Effector CD4-positive, alpha-beta T cell (primary cell): ENCODE data around the gene DUS2.
"Not testable (repeated sequence)": the region's sequence is repeated elsewhere in the genome, so short reads cannot be mapped to it uniquely, and the experiment has no call there.

ENCODE experiments used
- DNase-seq: peaks from one replicate; pipeline ENCODE4 v3.0.0-alpha.2; 2020

Gene DUS2

GRCh38 chr16:68078701-68079375 lies 55.8 kb downstream of the DUS2 start:
- no peak for DNase-seq

- no peak for DNase-seq
Measured at GRCh38 chr16:68079376-68079625, 56.2 kb downstream of the DUS2 start.

- peak; percentile 51 for DNase-seq
Measured at GRCh38 chr16:68079626-68080344, 56.7 kb downstream of the DUS2 start.

- no peak for DNase-seq
Measured at GRCh38 chr16:68081861-68082628, 59.0 kb downstream of the DUS2 start.

DNA sequence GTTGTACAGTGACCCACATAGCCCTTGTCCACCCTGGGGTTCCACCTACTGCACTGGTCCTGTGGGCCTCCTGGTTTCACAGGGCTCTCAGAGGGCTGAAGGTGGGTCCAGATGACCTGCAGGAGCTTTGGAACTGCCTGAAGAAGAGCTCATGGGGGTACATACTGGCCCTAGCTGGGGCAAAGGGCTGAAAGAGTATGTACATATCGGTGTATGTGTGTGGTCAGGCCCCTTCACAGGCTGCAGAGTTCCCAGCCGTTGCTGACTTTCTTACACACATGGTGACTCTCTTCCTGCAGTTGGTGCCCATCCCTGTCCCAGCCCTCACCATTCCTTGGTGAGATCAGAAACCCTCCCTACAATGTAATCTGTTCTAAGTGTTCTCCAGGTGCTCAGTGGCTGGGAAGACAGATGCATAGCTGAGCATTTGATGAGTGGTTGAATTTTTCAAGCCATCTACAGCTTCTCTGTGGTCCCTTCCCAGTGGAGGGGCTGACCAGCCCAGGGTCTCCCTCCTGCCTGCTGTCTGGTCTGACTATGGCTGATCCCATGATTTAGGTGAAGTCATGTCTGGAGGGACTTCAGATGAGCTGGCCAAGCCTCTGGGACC lies 59.6 kb downstream of the DUS2 start:
- DNase-seq: no peak

- DNase-seq: no peak
Measured at GRCh38 chr16:68083239-68083781, 60.2 kb downstream of the DUS2 start.

DNA sequence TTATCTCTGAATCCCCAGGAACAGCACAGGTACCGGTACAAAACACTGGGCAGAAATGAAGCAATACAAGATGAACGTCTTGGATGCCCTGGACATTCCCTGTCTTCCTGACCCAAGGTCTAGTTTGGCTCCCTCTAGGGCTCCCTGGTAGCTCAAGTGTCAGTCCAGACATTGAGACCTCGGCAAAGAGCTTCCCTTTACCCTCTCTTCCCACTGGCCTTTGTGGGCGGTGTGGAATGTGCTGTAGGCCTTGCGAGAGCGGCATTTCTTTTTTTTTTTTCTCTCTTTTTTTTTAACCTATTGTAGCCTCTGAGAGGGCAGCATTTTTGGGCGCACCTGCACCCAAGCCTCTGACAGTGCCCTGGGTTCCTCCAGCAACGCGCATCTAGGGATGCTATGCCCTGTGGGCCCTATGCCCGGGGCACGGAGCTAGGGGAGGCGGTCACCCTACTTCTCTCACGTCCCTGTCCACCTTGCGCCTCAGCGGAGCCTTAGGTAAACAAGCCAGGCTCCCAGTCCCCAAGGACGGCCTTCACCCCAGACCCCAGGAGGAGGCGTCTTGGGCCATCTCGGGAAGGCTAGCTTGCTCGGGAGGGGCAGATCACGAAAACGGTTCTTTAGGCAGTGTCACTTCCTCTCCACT lies 60.9 kb downstream of the DUS2 start:
- DNase-seq: no peak

DNA sequence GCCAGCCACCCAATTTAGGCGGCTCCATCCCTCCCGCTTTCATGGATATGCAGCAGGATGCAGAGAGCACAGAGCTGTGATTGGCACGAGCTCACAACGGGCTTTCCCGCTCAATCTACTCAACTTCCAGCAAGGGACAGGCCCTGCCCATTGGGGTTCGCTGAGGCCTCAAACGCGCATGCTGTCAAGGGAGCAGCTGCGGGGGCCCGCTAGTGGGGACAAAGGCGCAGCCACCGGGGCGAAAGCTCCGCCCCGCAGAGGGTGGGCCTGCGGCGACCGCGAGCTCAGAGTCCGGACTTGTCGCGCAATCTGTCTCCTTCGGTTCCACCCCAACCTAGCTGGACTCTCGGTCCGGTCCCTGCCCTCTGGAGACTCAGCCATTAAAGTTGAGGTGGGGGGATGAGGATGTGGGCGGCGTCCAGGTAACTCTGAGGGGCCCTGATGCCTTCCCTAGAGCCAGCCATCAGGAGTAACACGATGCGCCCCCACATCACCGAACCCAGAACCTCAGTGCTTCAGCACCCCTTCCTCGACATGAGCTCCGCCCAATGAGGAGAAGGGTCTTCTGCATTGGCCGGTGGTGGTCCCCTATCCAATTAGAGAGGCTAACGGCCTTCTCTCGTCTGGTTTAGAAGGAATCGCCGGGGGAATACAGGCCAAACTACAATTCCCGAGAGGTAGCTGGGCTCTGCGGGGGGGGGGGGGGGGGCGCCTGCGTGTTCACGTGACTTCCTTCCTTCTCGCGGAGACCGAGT lies 61.6 kb downstream of the DUS2 start:
- DNase-seq: peak; percentile 75

DNA sequence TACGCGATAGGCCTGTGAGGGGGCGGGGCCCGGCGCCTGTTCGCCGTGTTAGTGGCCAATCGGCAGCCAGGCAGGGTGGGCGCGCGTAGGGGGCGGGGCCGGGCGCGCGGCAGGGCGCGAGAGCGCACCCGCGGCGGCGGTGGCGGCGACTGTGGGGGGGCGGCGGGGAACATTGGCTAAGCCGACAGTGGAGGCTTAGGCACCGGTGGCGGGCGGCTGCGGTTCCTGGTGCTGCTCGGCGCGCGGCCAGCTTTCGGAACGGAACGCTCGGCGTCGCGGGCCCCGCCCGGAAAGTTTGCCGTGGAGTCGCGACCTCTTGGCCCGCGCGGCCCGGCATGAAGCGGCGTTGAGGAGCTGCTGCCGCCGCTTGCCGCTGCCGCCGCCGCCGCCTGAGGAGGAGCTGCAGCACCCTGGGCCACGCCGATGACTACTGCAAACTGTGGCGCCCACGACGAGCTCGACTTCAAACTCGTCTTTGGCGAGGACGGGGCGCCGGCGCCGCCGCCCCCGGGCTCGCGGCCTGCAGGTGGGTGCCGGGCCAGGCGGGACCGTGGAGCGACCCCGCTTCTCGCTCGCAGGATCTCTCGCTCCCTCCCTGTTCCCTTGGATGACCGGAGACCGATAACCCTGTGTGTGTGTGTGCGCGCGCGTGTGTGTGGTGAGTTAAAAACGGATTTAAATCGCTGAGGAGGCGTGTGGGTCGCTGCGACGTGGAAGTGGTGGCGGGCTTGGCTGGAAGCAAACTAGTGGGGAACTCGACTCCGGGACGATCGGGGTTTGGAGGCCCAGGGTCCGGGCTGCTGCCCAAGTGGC lies 62.4 kb downstream of the DUS2 start, which contains the start of gene NFATC3:
Gene NFATC3, plus strand, starts transcription at position 112 of the 813 bp plus-strand sequence. Its CDS starts 312 bp downstream, at position 424.
- peak; percentile 97 for DNase-seq

DNA sequence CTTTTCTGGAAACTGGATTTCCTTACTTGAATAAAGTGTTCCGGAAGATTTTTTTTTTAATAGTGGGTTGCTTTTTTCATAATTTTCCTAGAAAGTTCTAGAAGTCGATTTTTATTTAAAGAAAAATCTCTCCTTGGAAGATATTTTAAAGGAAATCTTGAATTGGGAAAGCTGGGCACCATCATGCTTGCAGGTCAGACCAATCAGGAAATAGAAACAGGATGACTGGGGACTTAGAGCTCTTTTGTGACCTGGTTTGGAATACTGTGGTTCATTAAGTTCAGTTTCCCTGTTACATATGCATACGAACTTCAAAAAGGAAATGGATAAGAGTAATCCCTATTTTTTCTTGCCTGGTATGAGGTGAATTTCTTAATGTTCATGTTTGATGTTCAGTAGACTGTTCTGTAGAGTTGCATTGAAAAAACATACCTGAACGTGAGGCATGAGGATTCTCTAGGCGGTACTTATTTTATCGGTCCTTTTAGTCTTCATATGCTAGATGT lies 63.3 kb downstream of the DUS2 start:
- DNase-seq: no peak

- no peak for DNase-seq
Measured at GRCh38 chr16:68086860-68087268, 63.8 kb downstream of the DUS2 start.

GRCh38 chr16:68087688-68088087 lies 64.6 kb downstream of the DUS2 start:
- no peak for DNase-seq

GRCh38 chr16:68088130-68088972 lies 65.3 kb downstream of the DUS2 start:
- no peak for DNase-seq

DNA sequence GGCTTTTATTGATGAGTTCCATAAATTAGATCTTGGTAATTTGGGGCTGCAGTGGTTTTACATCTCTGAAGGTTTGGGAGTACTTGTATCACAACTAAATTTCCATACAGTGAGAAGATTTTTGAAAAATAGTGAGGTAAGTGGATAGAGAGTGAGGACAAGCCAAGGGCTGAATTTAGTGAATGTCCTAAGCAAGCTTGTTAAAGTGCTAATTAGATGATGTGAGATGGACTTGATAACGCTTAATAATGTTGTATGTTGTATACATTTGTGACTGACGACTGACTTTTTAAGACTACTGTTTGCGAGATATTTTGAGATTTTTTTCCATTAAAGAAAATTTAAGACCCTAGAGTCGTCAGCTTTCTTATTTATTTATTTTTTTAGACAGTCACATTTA lies 66.0 kb downstream of the DUS2 start:
- DNase-seq: no peak

- no peak for DNase-seq
Measured at GRCh38 chr16:68090130-68090529, 67.0 kb downstream of the DUS2 start.

- DNase-seq: no peak
Measured at GRCh38 chr16:68090533-68090932, 67.4 kb downstream of the DUS2 start.

GRCh38 chr16:68091380-68092261 lies 68.5 kb downstream of the DUS2 start:
- DNase-seq: no peak

DNA sequence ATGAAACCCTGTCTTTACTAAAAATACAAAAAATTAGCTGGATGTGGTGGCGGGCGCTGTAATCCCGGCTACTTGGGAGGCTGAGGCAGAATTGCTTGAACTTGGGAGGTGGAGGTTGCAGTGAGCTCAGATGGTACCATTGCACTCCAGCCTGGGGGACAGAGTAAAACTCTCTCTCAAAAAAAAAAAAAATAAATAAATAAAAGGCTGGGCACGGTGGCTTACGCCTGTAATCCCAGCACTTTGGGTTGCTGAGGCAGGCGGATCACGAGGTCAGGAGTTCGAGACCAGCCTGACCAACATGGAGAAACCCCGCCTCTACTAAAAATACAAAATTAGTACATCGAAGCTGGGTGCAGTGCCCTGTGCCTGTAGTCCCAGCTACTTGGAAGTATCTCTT lies 69.2 kb downstream of the DUS2 start:
- DNase-seq: not testable (repeated sequence)
